Stimulated activated CD4-positive, alpha-beta T cell treated with anti-CD3 and anti-CD28 coated beads, Interleukin-12 subunit alpha, Interleukin-12 subunit beta, amount 100 ng/mL, for 24 hours (primary cell): ENCODE results near the gene CKAP2.
"Not testable (repeated sequence)": the region's sequence is repeated elsewhere in the genome, so short reads cannot be mapped to it uniquely, and the experiment has no call there.

ENCODE experiments used
- DNase-seq, 2 experiments: peaks; one replicate each; pipeline ENCODE4 v3.0.0-alpha.2; 2020; ENCODE audit warnings: low read depth in 2 of 2

The CKAP2 gene

GRCh38 chr13:52452470-52452869 lies 2.8 kb upstream of the CKAP2 start:
- no peak for DNase-seq

GRCh38 chr13:52454459-52454819 lies 839 bp upstream of the CKAP2 start:
- no peak for DNase-seq

- DNase-seq = peak; percentile 62 to 80
Measured at GRCh38 chr13:52455677-52456041, 381 bp downstream of the CKAP2 start.

- no peak for DNase-seq
Measured at GRCh38 chr13:52459668-52460067, 4.4 kb downstream of the CKAP2 start.

- no peak for DNase-seq
Measured at GRCh38 chr13:52461265-52461664, 6.0 kb downstream of the CKAP2 start.

GRCh38 chr13:52463526-52463925 lies 8.2 kb downstream of the CKAP2 start:
- DNase-seq = no peak

- not testable (repeated sequence) for DNase-seq
Measured at GRCh38 chr13:52468487-52468886, 13.2 kb downstream of the CKAP2 start.

GRCh38 chr13:52480677-52481428 lies 25.6 kb downstream of the CKAP2 start:
- not testable (repeated sequence) for DNase-seq

- DNase-seq = not testable (repeated sequence)
Measured at GRCh38 chr13:52487078-52487477, 31.8 kb downstream of the CKAP2 start.

- not testable (repeated sequence) for DNase-seq
Measured at GRCh38 chr13:52488763-52489162, 33.5 kb downstream of the CKAP2 start.

GRCh38 chr13:52491015-52491414 lies 35.7 kb downstream of the CKAP2 start:
- DNase-seq = not testable (repeated sequence)

GRCh38 chr13:52494241-52494640 lies 39.0 kb downstream of the CKAP2 start:
- not testable (repeated sequence) for DNase-seq

- not testable (repeated sequence) for DNase-seq
Measured at GRCh38 chr13:52497979-52498378, 42.7 kb downstream of the CKAP2 start.

- not testable (repeated sequence) for DNase-seq
Measured at GRCh38 chr13:52502277-52502676, 47.0 kb downstream of the CKAP2 start.

- not testable (repeated sequence) for DNase-seq
Measured at GRCh38 chr13:52505843-52506242, 50.6 kb downstream of the CKAP2 start.

- DNase-seq = not testable (repeated sequence)
Measured at GRCh38 chr13:52509532-52509931, 54.3 kb downstream of the CKAP2 start.

GRCh38 chr13:52510221-52510797 lies 55.0 kb downstream of the CKAP2 start:
- DNase-seq = not testable (repeated sequence)

GRCh38 chr13:52511598-52511997 lies 56.3 kb downstream of the CKAP2 start:
- DNase-seq = not testable (repeated sequence)

GRCh38 chr13:52513957-52514596 lies 58.8 kb downstream of the CKAP2 start:
- not testable (repeated sequence) for DNase-seq

GRCh38 chr13:52523323-52523722 lies 68.0 kb downstream of the CKAP2 start:
- DNase-seq = not testable (repeated sequence)
